ENCODE measurements around the gene CCDC89.

The CCDC89 gene

DNA sequence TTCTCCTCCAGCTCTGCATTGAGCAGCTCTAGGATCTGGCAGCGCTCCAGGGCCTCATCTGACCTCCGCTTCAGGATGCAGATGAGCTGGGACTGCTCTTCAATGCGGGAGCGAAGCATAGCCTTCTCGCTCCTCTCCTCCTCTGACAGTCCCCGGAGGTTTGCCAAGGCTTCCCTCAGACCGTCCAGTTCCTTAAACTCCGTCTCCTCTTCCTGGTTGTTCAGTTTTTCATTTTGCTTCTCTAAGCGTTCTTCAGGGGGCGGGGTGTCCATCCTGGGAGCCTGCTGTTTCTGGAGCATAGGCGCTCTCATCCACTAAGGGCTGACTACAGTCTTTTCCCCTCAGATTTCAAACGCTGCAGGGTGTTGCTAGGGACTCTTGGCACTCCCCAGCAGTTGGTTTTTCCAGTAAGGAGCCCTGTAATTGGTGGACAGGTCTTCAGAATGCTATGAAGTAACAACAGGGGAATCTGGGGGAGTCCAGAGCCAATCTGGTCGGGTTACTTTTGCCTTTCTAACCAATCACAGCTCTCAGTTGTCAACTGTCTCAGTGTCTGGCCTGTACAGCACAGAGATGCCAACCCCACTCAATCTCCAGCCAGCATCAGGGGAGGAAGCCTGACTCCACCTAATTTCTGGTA lies at the start of gene CCDC89:
CCDC89 (minus strand) TSS at position 376 of the 640 bp plus-strand sequence; CDS start at position 311, 65 bp downstream.
- ATAC-seq (no peak), DNase-seq (no peak)
- no peaks in the 10 kb centered on the region for H3K9me3 Mint-ChIP-seq
- H3K36me3 Mint-ChIP-seq (ENCODE audit: low read depth) = no peaks in the 10 kb centered on the region
- H3K4me1 Mint-ChIP-seq = peaks cover 8% of the 10 kb centered on the region
- H3K27ac Mint-ChIP-seq = no peak within 1 kb of the TSS
- no peaks in the 10 kb centered on the region for H3K27me3 Mint-ChIP-seq
- H3K4me3 Mint-ChIP-seq = no peak within 1 kb of the TSS

- ATAC-seq (no peak), DNase-seq (no peak)
- no peak overlapping the region for H3K27ac Mint-ChIP-seq
- H3K4me3 Mint-ChIP-seq = no peak overlapping the region
- H3K27me3 Mint-ChIP-seq = no peaks in the 10 kb centered on the region
- H3K4me1 Mint-ChIP-seq = peaks cover 10% of the 10 kb centered on the region
- no peaks in the 10 kb centered on the region for H3K9me3 Mint-ChIP-seq
- H3K36me3 Mint-ChIP-seq (ENCODE audit: low read depth) = peaks cover 11% of the 10 kb centered on the region
These were observed 47.0 kb upstream of the CCDC89 start for GRCh38 chr11:85732965-85733364.

DNA sequence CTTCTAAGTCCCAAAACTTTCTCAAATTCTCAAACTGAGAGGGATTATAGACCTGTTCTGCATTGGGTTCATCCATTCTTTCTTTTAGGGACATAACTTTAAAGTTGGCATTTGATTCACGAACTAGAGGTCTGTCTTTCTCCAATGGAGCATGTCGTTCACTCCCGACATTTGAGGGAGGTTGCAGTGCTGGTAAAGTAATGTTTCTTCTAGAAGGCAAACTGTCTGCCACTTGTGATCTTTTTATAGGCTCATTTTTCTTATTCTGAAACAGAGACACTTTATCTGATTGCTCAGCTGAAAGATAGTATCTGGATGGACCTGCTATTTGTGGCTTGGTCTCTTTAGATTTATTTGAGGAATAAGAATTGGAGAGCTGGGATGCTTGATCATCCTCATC lies 40.4 kb upstream of the CCDC89 start:
- Mint-ChIP-seq H3K27ac (no peak overlapping the region), H3K4me3 (no peak overlapping the region), H3K9me3 (no peaks in the 10 kb centered on the region), H3K4me1 (no peaks in the 10 kb centered on the region), H3K27me3 (no peaks in the 10 kb centered on the region), H3K36me3 (ENCODE audit: low read depth) (peaks cover 7% of the 10 kb centered on the region)
- DNase-seq (no peak), ATAC-seq (no peak)

- H3K9me3 Mint-ChIP-seq = no peaks in the 10 kb centered on the region
- H3K27me3 Mint-ChIP-seq = no peaks in the 10 kb centered on the region
- no peak overlapping the region for H3K4me3 Mint-ChIP-seq
- no peaks in the 10 kb centered on the region for H3K4me1 Mint-ChIP-seq
- H3K36me3 Mint-ChIP-seq (ENCODE audit: low read depth) = peaks cover 7% of the 10 kb centered on the region
- no peak for ATAC-seq
- no peak overlapping the region for H3K27ac Mint-ChIP-seq
- no peak for DNase-seq
These were observed 39.7 kb upstream of the CCDC89 start for GRCh38 chr11:85725510-85726258.

DNA sequence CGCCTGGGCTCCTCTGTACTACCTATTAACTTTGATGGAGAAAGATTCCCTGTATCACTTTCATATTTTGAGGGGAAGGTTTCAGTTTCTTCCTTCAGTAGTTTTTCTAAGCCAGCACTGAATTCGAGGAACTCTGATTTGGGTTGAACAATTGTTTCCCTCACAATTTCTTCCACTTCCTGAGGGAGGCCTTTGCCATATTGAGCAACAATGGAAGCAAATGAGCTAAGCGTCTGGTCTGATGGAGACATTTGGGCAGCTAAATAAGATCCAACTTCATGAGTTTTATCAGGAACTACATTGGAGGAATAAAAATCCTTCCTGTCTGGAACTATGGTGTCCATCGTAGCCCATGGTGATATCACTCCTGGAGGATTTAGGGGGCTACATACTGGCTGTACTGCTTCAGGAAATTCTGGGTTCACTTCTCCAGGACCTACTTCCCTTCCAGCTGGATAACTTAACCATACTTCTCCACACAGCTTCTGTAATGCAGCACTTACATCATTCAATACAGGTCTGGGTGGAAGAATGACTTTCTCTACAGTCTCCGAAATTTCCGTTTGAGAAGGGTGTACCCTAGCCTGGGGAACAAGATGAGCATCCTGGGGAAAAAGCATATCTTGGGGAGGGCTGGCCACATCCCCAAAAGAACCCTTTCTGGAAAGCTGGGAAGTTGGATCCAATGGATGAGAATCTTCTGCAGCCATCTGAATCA lies 38.9 kb upstream of the CCDC89 start:
- Mint-ChIP-seq H3K27ac (no peak overlapping the region), H3K36me3 (ENCODE audit: low read depth) (peaks cover 7% of the 10 kb centered on the region), H3K4me3 (no peak overlapping the region), H3K9me3 (no peaks in the 10 kb centered on the region), H3K4me1 (no peaks in the 10 kb centered on the region), H3K27me3 (no peaks in the 10 kb centered on the region)
- DNase-seq (no peak), ATAC-seq (no peak)

DNA sequence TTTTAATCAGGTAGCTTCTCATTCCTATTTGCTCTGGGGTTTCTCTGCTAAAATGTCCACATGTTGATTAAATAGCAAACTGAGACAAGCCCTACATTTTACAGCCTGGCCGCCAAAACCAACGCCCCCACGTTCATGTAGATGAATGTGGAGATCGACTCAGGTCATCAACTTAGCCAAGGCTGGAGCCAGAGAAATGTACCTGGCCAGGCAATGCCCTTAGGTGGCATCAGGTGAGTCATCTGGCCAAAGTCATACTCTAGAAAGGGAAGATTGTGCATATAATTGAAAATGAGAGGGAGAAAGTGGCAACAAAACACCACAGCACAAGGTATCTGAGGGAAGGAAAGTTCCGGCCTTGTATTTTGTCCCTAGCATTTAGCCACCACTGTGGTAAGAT lies 37.1 kb upstream of the CCDC89 start:
- H3K4me1 Mint-ChIP-seq = no peaks in the 10 kb centered on the region
- H3K4me3 Mint-ChIP-seq = no peak overlapping the region
- no peaks in the 10 kb centered on the region for H3K9me3 Mint-ChIP-seq
- ATAC-seq = no peak
- peaks cover 7% of the 10 kb centered on the region for H3K36me3 Mint-ChIP-seq (ENCODE audit: low read depth)
- no peak for DNase-seq
- no peak overlapping the region for H3K27ac Mint-ChIP-seq
- H3K27me3 Mint-ChIP-seq = no peaks in the 10 kb centered on the region

DNA sequence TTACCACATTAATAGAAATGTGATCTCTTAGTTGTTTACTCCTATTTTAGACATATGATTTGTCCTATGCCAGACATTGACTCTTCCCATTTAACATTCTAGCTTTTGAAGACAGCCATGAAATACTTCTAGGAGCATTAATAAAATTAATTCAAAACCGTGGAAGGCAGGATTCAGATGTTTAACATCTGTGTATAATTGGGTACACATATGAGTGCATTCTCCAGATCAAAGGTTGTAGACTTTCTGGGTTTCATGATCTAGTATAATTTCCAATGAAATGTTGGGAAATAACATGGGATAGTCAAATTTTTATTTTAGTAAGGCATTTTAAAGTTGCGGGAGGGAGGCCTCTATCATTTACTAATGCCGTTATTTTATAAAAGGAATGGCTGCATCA lies 35.2 kb upstream of the CCDC89 start:
- no peak for ATAC-seq
- Mint-ChIP-seq H3K27me3 (no peaks in the 10 kb centered on the region), H3K9me3 (no peaks in the 10 kb centered on the region), H3K36me3 (ENCODE audit: low read depth) (no peaks in the 10 kb centered on the region), H3K4me3 (no peak overlapping the region), H3K27ac (no peak overlapping the region), H3K4me1 (peaks cover 9% of the 10 kb centered on the region)
- DNase-seq = no peak

GRCh38 chr11:85718991-85719807 lies 33.2 kb upstream of the CCDC89 start:
- Mint-ChIP-seq H3K4me1 (peaks cover 9% of the 10 kb centered on the region), H3K36me3 (ENCODE audit: low read depth) (no peaks in the 10 kb centered on the region), H3K4me3 (no peak overlapping the region), H3K27me3 (no peaks in the 10 kb centered on the region), H3K9me3 (no peaks in the 10 kb centered on the region), H3K27ac (no peak overlapping the region)
- DNase-seq (no peak), ATAC-seq (no peak)

- Mint-ChIP-seq H3K4me1 (peaks cover 9% of the 10 kb centered on the region), H3K4me3 (no peak overlapping the region), H3K27me3 (no peaks in the 10 kb centered on the region), H3K9me3 (no peaks in the 10 kb centered on the region), H3K27ac (no peak overlapping the region), H3K36me3 (ENCODE audit: low read depth) (no peaks in the 10 kb centered on the region)
- ATAC-seq = no peak
- DNase-seq = no peak
These were observed 32.3 kb upstream of the CCDC89 start for GRCh38 chr11:85718126-85718943.

GRCh38 chr11:85717429-85717828 lies 31.4 kb upstream of the CCDC89 start:
- H3K27ac Mint-ChIP-seq = no peak overlapping the region
- ATAC-seq (no peak), DNase-seq (no peak)
- H3K9me3 Mint-ChIP-seq = no peaks in the 10 kb centered on the region
- H3K4me3 Mint-ChIP-seq = no peak overlapping the region
- peaks cover 9% of the 10 kb centered on the region for H3K4me1 Mint-ChIP-seq
- H3K36me3 Mint-ChIP-seq (ENCODE audit: low read depth) = no peaks in the 10 kb centered on the region
- H3K27me3 Mint-ChIP-seq = no peaks in the 10 kb centered on the region

GRCh38 chr11:85712953-85713352 lies 27.0 kb upstream of the CCDC89 start:
- no peak overlapping the region for H3K27ac Mint-ChIP-seq
- peaks cover 9% of the 10 kb centered on the region for H3K4me1 Mint-ChIP-seq
- H3K4me3 Mint-ChIP-seq = no peak overlapping the region
- no peak for ATAC-seq
- H3K27me3 Mint-ChIP-seq = no peaks in the 10 kb centered on the region
- no peaks in the 10 kb centered on the region for H3K9me3 Mint-ChIP-seq
- DNase-seq = no peak
- no peaks in the 10 kb centered on the region for H3K36me3 Mint-ChIP-seq (ENCODE audit: low read depth)

GRCh38 chr11:85710917-85711316 lies 24.9 kb upstream of the CCDC89 start:
- no peaks in the 10 kb centered on the region for H3K27me3 Mint-ChIP-seq
- no peaks in the 10 kb centered on the region for H3K9me3 Mint-ChIP-seq
- DNase-seq (no peak), ATAC-seq (no peak)
- H3K36me3 Mint-ChIP-seq (ENCODE audit: low read depth) = no peaks in the 10 kb centered on the region
- no peak overlapping the region for H3K4me3 Mint-ChIP-seq
- no peaks in the 10 kb centered on the region for H3K4me1 Mint-ChIP-seq
- H3K27ac Mint-ChIP-seq = no peak overlapping the region

GRCh38 chr11:85709941-85710702 lies 24.1 kb upstream of the CCDC89 start:
- Mint-ChIP-seq H3K9me3 (no peaks in the 10 kb centered on the region), H3K36me3 (ENCODE audit: low read depth) (no peaks in the 10 kb centered on the region), H3K27me3 (no peaks in the 10 kb centered on the region), H3K27ac (no peak overlapping the region), H3K4me3 (no peak overlapping the region), H3K4me1 (no peaks in the 10 kb centered on the region)
- ATAC-seq (no peak), DNase-seq (no peak)

Data from activated naive CD8-positive, alpha-beta T cell treated with anti-CD3 and anti-CD28 coated beads, Interleukin-2, amount 50 U/mL, for 24 hours (primary cell).